Measurements from ENCODE around the gene IER3.

Gene IER3

DNA sequence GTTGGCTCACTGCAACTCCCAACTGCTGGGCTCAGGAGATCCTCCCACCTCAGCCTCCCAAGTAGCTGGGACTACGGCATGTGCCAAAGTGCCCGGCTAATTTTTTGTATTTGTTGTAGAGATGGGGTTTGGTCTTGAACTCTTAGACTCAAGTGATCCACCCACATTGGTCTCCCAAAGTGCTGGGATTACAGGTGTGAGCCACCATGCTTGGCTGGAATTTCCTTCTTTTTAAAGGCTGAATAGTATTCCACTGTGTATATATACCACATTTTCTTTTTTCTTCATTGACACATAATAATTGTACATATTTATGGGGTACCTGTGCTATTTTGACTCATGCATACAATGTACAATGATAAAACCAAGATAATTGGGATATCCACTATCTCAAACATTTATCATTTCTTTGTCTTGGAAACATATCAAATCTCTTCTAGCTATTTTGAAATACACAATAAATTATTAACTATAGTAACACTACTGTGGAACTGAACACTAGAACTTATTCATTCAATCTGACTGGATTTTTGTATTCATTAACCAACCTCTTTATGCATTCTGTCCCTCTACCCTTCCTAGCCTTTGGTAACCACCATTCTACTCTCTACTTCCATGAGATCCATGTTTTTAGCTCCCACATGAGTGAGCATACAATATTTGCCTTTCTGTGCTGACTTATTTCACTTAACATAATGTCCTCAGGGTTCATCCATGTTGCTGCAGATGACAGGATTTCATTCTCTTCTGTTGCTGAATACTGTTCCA lies 35.1 kb downstream of the IER3 start:
- no peak for DNase-seq (ENCODE audit: low read depth in 4 of 4, low spot score in 1 of 4)

- DNase-seq (ENCODE audit: low read depth in 4 of 4, low spot score in 1 of 4), result no peak
Measured at GRCh38 chr6:30707281-30707850, 37.0 kb downstream of the IER3 start.

DNA sequence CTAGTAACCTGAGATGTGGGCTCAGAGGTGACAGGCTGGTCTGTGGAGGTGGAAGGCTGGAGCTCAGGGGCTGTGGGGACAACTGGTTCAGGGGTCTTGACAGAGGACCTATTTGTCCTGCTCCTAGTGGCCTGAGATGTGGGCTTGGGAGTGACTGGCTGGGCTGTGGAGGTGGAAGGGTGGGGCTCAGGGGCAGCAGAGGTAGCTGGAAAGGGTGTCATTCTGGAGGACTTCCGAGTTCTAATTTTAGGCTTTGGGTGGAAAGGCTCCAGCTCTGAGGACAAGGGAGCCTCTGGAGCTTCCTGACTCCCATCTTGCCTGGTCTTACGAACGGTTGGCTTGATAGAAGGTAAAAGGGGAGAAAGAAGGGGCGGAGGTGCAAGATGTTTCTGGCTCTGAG lies 38.7 kb downstream of the IER3 start:
- DNase-seq (ENCODE audit: low read depth in 4 of 4, low spot score in 1 of 4), result no peak

DNA sequence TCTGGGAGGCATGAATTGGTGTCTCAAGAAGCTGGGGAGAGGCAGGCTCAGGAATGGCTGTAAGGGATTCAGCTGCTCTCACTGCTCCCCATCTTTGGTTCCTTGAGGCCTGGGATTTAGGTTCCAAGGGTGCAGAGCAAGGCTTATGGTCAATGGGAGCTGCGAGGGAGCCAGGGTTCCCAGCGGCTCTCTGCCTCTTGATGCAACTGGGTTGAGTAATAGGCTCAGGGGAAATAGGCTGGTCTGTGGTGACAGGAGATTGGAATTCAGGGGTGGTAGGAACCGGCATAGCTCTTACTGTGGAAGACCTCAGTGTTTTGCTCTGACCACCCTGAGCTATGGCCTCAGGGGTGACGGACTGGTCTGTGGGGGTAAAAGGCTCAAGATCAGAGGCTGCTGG lies 40.5 kb downstream of the IER3 start:
- no peak for DNase-seq (ENCODE audit: low read depth in 4 of 4, low spot score in 1 of 4)

- DNase-seq (ENCODE audit: low read depth in 4 of 4, low spot score in 1 of 4), result no peak
Measured at GRCh38 chr6:30703011-30703410, 41.3 kb downstream of the IER3 start.

DNA sequence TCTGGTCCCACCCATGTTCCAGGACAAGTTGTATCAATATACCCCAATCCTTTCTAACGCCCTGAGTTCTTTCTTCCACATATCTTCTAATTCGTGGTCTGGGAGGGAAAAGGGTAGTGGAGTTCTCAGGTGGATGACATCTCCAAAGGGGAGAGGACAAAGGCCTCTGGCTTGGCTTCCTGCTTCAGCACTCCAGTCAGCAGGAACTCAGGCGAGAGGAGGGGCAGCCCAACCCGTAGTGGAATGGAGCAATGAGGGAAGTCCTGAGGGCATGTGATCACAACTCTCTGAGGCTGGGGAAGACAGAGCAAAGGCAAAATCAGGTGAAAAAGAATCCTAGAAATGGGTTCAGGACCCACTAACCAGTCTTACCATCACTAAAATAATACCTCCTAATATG lies 44.0 kb downstream of the IER3 start:
- DNase-seq (ENCODE audit: low read depth in 4 of 4, low spot score in 1 of 4), result no peak

- DNase-seq (ENCODE audit: low read depth in 4 of 4, low spot score in 1 of 4), result no peak
Measured at GRCh38 chr6:30696432-30696831, 47.9 kb downstream of the IER3 start.

Data from stimulated activated CD4-positive, alpha-beta T cell treated with anti-CD3 and anti-CD28 coated beads, Interleukin-1b, Interleukin-23, amount 100 ng/mL, for 24 hours (primary cell).